GM19452 (cell line): ENCODE data around the gene RPTOR.

Source experiments
- ATAC-seq: cut with Tn5 transposase; IDR thresholded peaks from one replicate; pipeline ENCODE4 v1.9.1; 2021; ENCODE audit not compliant: unreplicated experiment

RPTOR gene

DNA sequence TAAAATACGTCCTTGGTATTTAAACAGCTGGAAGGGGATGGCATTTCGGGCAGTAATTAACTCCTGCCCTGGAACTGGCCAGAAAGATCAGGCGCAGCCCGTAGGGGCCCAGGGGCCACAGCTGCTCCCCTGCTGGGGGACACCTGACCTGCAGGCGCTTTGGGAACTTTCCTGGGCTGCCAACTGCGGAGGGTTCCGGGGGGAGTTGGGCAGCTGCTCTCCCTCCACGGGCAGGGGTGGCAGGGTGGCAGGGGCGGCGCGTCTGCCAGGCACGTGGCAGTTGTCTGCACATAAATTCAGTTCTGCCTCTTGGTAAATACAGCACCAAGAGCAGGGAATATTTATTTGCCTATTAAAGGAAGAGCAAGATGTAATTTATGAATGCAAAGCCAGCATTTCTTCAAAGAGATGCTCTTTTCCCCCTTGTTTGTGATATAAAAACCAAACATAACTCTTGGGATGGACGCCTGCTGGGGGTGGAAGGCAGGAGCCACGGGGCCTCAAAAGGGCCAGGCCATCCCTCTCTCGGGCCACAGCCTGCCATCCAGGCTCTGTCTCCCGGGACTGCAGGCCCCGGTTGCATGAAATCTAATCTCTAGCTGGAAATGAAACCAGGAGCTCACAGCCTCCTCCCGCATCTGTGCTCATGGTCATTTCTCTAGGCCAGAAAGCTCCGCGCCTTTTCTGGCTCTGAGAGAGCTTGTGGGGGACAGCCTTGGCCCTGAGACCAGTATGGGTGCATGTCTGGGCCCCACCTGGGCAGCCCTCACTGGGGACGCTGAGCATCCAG lies 417.1 kb downstream of the RPTOR start:
- ATAC-seq, result no peak

DNA sequence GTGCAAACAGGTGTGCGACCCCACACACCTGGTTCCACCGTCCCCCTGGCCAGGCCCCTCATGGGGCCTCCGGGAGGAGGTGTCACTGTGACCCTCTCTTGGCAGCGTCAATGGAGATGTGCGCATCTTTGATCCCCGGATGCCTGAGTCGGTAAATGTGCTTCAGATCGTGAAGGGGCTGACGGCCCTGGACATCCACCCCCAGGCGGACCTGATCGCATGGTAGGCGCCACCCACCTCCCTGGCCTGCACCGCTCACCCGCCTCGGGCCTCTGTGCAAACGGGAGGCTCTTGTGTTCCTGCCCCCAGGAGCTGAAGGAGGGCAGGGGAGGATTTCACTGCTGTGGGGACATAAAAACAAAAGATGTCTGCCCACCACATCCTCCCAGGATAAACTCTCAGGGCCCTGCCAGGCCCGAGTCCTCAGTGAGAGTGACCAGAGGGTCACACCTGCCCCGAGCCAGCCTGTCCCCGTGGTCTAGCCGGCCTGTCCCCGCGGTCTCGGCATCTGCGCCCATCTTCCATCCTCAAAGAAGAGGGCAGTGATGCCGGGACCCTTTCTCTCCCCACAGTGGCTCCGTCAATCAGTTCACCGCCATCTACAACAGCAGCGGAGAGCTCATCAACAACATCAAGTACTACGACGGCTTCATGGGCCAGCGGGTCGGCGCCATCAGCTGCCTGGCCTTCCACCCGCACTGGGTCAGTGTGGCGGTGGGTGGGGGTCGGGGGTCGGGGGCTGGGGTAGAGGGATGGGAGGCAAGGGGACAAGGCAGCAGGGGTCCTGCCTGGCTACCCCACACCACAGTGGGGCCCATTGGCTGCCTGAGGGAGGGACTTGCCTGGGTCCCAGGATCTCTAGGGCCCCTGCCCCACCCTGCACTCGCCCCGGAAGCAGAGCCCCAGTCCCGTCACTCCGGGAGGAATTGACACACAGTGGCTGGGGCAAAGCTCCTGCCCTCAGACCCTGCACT lies 418.0 kb downstream of the RPTOR start:
- ATAC-seq, result no peak

DNA sequence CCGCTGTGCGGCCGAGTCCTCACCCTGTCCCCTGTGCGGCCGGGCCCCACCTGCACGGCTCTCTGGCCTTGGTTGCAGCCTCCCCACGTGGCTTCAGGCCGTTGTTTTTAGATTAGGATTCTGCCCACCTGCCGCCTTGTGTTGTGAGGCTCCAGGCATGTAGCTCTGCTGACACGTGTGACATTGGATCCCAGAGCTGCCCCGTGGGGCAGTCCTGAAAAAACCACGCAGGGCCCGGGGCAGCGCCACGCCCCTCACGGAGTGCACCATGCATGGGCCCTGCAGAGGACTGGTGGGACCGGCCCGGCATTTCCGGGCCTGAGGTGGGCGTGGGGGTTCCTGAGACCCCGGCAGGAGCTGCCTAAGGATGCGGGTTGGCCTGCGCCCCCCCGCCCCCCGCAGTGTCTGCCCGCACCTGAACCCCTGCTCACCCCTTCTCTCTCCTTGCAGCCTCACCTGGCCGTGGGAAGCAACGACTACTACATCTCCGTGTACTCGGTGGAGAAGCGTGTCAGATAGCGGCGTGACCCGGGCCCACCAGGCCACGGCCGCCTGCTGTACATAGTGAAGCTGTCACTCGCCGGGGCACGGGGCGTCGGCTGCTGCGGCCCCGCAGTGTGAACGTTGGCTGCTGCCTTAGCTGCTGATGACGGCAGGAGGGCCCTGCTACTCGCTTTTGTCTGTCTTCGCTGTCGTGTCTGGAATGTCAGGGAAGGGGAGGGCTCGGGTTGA lies 419.3 kb downstream of the RPTOR start:
- ATAC-seq, result no peak

DNA sequence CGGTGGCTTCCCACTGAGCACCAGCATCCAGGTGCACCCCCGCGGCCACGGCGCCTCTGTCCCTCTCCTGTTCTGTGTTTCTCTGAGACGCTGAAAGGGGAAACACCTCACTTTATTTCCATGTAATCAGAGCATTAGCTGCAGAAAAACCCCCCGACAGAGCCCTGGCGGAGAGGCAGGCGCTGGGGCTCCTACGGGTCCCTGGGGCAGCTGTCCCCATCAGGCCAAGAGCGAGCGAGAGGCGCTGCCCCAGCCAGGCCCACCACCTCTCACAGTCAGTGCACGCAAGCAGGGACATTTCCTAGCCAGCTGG lies 419.9 kb downstream of the RPTOR start:
- ATAC-seq, result no peak

DNA sequence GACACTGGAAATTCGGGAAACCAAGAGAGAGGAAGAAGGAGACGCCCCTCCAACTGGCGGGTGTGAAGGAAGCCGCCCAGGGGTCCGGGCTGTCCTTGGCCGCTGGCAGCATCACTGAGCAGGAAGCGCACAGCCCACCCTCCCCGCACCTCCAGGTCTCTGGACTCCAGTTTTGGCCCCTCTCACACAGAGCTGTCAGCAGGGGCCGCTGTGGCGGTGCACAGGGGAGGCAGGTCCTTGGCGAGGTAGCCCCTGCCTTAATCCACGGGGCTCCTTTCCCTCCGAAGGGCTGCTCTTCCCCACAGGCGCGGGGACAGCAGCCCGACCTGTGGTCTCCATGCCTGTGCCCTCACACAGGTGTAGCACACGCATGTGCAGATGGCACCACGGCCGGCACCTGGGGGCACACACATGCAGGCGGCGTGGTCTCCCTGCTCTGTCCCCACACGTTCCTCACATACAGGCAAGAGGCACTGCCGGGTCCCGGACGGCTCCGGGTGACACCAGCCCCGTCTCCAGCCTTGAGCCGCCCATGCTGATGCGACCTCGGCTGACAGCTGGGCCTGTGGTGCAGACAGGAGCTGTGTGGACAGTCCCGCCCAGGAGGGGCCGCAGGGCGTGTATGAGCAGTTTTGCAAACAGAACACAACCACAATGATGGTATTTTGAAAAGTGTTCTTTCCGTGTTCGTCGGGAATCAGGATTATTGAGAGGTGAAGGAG lies 420.4 kb downstream of the RPTOR start:
- no peak for ATAC-seq

DNA sequence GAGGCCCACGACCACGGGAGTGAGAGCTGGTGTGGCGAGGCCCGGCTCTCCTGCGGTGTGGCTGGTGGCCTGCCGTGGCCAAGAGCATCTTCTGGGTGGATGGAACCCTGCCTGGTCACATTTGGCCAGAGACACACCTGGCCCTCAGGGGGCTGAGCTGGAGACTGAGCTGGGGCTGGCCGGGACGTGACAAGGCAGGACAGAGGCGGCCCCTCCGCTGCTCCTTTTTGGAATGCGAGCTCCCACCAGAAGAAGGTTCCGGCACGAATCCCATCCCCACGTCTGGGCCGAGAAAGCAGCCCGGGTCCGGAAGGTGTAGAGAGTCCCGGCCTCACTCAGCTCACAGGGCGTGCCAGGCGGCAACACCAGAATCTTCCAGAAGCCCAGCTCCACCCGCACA lies 421.0 kb downstream of the RPTOR start:
- ATAC-seq, result no peak

DNA sequence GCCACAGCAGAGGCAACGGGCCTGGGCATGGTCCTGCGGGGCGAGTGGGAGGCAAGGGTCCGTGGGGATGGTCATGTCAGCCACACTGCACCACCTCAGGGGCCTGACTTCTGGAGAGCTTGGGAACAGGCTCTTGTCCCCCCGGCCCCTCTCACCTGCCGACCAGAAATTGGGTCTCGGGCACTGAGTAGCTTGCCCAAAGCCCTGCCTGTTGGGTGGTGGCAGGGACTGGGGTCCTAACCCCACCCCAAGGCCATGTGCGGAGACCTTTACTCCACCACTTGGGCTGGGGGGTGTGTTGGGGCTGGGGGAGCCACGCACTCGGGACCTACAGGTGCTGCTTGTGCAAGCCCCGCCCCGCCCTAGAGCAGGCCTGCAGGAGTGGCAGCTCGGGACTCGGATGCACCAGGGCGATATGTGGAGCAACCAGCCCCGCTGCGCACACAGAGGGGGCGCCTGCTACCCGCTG lies 422.8 kb downstream of the RPTOR start:
- ATAC-seq, result no peak

DNA sequence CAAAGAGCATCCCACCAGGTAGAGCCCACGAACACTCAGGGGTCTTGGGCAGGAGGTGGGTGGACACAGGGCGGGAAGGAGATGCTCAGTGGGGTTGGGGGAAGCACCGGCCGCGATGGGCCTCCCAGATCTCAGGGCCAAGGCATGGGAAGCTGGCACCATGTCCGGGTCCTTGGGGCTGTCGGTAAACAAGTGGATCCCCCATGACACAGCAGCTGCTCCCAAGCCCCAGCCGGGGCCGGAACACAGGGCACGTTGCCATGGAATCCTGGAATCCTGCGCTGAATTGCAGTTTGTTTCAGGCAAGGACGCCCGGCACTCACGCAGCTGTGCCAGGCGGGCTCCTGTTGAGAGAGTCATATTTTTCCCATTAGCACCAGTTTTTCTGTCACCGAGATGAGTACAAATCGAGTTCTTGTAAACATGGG lies 424.0 kb downstream of the RPTOR start:
- no peak for ATAC-seq

DNA sequence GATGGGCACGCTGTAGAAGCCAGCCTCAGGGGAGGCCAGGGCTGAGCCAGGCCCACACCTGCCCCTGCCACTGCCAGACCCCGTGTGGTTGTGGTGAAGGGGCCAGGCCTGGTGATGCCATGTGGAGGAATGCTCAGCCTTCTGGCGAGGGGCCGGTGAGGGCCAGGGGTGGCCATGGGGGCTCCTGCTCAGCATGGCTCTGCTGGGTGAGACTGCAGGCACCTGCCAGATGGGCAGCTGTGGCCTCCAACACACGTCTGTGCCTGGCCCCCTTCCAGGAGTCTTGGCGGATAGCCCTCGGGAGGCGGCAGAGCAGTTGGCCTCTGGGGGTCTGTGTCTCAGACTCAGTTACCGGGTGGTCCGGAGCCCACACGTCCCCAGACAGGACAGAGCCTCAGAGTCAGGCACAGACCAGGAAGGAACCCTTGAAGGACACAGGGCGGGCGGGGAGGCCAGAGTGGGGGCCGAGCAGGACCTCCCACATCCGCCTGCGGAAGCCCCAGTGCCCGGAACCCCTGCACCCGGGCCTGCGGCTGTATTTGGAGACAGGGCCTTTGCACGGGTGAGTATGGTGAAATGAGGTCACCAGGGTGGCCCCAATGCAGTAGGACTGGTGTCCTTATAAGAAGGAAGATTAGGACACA lies 424.5 kb downstream of the RPTOR start:
- no peak for ATAC-seq

DNA sequence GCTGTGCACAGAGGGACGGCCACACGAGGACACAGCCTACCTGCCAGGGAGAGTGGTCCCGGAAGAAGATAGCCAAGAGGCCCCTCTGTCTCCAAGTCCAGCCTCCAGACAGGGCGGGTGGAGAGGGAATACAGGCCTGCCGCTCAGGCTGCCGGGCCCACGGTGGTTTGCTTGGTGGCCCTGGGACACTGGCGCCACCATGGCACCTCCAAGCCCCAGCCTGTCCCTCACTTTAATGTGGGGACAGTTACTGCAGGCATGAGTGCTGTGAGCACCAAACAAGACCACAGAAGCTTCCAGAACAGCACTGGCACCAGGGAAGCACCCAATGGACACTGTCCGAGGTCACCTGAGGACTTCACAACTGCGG lies 425.0 kb downstream of the RPTOR start:
- no peak for ATAC-seq

DNA sequence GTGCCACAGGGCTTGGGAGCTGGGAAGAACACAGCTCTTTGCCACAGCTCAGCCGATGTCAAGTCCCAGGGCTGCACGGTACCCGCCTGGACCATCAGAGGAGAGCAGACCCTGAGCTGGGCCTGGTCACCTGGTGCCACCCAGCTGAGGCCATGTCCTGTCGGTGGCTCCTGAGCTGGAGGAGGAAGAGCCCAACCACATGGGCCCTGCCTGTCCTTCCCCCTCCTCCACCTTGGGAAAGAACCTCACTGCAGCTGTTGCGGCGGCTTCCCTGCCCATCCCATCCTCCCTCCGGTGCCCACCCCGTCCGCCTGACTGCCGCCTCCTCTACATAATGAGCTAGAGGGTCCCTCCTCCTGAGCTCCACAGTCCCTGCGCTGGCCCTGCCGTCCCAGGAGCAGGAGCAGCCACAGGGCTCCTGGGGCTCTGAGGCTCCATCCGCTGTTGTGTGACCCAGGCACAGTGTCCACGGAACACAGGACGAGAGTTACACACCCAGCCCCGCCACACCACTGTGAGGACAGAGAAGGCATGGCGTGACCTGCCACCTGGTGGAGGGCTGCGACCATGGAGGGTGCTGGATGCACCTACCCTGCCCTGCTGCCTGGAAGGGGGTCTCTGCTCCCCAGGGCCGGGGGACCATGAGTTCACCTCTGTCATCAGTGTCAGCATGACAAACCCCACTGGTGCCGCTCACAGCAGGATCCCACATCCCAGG lies 425.6 kb downstream of the RPTOR start:
- no peak for ATAC-seq

DNA sequence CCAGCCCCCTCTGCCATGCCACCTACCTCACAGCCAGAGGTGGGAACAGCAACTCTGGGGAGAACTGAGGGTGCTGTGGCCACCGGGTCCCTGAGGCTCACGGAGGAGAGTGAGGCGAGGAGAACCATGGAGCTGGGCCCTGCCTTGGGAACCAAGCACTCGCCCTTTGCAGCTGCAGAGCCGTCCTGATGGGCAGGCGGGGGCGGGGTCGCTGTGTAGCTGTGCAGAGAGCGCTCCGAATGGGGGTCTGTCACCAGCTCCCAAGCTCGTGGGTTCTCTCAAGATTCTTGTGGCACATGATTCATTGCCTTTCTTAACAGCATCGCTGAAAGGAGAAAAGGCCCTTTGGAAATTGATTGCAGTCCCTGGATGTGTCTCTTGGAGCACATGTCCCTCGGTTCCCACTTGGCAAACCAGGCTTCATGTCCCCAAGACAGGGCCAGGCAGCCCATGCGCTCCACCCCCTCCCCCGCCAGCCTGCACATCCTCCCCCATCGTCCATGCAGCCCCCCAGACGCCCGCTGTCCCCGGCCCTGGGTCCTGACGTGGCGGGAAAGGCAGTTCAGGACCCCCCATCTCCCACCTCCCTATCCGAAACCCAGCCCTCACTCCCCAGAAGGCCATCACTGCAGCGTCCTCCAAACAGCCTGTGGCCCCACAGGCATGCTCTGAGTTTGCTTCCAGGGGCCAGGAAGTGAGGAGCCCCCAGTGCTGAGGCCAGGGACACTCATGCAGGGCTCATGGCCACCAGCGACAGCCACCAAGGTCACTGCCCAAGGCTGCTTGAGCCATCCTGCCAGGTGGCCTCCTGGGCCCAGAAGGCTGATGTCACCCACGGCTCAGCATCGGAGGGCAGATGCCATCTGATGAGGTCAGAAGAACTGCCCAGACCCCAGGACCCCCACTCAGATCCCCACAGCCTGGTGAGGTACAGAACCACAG lies 426.4 kb downstream of the RPTOR start:
- no peak for ATAC-seq

DNA sequence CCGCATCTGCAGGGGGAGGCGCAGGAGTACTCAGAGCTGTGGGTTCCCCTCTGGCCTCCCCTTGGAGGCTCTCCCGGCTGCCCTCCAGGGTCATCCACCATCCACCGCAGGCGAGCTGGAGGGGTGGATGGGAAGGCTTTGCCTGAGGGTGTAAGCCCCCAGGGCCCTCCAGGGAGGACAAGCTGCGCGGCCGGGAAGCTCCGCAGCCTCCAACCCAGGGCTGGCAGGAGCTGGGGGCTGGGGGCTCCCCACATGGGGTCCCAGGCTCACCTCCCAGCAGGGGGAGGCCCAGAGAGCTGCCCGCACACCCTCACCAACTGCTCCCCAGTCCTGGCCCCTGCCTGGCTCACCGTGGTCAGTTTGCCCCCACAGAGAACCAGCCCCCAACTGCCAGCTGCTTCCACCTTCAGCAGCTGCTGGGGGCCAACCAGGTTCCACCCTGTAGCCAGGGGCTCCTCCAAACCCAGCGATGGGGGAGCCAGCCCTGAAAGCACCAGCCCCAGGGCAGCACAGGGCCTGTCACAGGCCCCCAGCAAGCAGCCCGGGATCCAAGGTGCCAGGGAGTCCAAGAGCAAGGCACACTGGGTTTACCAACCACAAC lies 427.2 kb downstream of the RPTOR start:
- ATAC-seq, result no peak

DNA sequence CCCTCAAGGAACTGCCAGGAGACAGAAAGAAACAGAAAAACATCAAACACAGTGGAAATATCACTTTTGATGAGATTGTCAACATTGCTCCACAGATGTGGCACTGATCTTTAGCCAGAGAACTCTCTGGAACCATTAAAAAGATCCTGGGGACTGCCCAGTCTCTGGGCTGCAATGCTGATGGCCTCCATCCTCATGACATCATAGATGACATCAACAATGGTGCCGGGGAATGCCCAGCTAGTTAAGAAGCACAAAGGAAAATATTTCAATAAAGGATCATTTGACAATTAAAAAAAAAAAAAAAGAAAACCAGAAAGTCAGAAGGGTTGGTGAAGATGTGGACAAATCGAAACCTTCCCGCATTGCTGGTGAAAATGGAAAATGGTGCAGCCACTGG lies 432.1 kb downstream of the RPTOR start:
- no peak for ATAC-seq

DNA sequence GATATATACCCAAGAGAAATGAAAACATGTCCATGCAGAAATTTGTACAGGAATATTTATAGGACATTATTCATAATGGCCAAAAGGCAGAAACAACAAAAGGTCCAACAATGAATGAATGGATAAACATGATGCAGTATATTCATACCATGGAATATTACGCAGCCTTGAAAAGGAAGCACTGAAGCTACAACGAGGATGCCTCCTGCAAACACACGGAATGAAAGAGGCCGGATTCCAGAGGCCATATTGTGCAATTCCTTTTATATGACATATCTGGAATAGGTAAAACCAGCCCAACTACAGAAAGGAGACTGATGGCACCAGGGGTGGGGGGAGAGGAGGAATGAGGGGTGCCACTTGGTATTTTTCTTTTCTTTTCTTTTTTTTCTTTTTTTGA lies 432.5 kb downstream of the RPTOR start:
- no peak for ATAC-seq

DNA sequence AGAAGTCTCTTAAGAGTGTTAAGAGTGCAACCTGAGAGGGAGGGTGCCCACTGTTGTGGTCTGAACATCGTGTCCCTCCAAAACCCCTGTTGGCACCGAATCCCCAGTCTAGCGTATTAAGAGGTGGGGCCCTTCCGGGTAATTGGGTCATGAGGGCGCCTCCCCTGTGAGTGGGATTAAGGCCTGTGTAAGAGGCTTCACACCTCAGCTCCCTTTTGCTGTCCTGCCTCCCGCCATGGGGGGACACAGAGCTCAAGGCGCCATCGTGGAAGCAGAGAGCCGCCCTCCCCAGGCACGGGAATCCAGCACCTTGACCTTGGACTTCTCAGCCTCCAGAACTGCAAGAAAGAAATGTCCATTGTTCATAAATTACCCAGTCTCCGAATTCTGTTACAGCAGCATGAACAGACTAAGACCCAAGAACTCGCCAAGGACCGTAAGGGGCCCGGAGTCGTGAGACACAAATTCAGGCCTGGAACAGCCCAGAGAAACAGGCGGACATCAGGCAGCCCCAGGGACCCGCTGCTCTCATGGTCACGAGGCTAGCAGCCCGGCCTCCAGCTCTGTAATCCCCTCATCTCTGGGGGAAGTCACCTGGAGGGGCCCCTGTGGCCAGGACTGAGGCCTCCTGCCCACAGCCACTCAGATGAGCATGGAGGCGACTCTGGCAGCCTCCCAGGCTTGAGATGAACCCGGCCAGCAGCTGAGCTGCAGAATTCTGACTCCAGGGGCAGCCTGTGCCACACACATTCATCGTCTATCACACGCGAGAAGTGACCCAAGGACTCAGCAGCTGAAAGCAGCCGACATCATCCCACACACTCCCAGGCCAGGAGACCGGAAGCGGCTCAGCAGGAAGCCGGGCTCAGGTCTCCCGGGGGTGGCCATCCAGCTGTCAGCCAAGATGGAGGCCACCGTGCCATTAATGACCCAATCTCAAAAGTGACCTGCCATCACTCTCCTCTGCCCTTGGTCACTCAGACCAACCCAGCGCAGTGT lies 434.2 kb downstream of the RPTOR start:
- no peak for ATAC-seq
